ENCODE measurements around the gene BIK. TPM values are rescaled to one million over a fixed set of nuclear protein-coding genes. Genes with fewer than 3 reads are reported as not detected.
A peak's percentile ranks its signal among the peaks of the same experiment; 100 is the strongest.

Gene BIK
- total RNA-seq, 1 donor from 2014 or later: 1.7 TPM

- Mint-ChIP-seq H3K36me3 (ENCODE audit: insufficient read depth) (no peaks in the 10 kb centered on the region), H3K27ac (no peak overlapping the region), H3K27me3 (peaks cover 33% of the 10 kb centered on the region), H3K4me3 (ENCODE audit: low read depth) (no peak overlapping the region), H3K9me3 (ENCODE audit: low read depth) (no peaks in the 10 kb centered on the region), H3K4me1 (ENCODE audit: low read depth) (peaks cover 12% of the 10 kb centered on the region)
- no peak for DNase-seq (ENCODE audit: low spot score, unreplicated experiment)
- TF ChIP-seq CTCF (IDR thresholded peaks at IDR 0.05; ENCODE audit: unreplicated experiment): no peak
Observed at GRCh38 chr22:43106302-43106701, 4.2 kb upstream of the BIK start.

GRCh38 chr22:43109511-43109910, 1.0 kb upstream of the BIK start:
- peak overlapping the region; percentile 23 for H3K4me3 Mint-ChIP-seq (ENCODE audit: low read depth)
- peaks cover 52% of the 10 kb centered on the region for H3K27me3 Mint-ChIP-seq
- TF ChIP-seq CTCF (IDR thresholded peaks at IDR 0.05; ENCODE audit: unreplicated experiment): no peak
- H3K36me3 Mint-ChIP-seq (ENCODE audit: insufficient read depth): no peaks in the 10 kb centered on the region
- peaks cover 11% of the 10 kb centered on the region for H3K4me1 Mint-ChIP-seq (ENCODE audit: low read depth)
- no peak for DNase-seq (ENCODE audit: low spot score, unreplicated experiment)
- H3K27ac Mint-ChIP-seq: no peak overlapping the region
- no peaks in the 10 kb centered on the region for H3K9me3 Mint-ChIP-seq (ENCODE audit: low read depth)

GRCh38 chr22:43109921-43110443, 568 bp upstream of the BIK start:
- Mint-ChIP-seq H3K4me1 (ENCODE audit: low read depth) (peaks cover 13% of the 10 kb centered on the region), H3K36me3 (ENCODE audit: insufficient read depth) (no peaks in the 10 kb centered on the region), H3K9me3 (ENCODE audit: low read depth) (no peaks in the 10 kb centered on the region), H3K4me3 (ENCODE audit: low read depth) (peak overlapping the region; percentile 63), H3K27me3 (peaks cover 53% of the 10 kb centered on the region), H3K27ac (peak overlapping the region; percentile 81)
- no peak for TF ChIP-seq CTCF (IDR thresholded peaks at IDR 0.05; ENCODE audit: unreplicated experiment)
- no peak for DNase-seq (ENCODE audit: low spot score, unreplicated experiment)

GRCh38 chr22:43110927-43111623, 525 bp downstream of the BIK start:
- Mint-ChIP-seq H3K27ac (no peak overlapping the region), H3K4me3 (ENCODE audit: low read depth) (peak overlapping the region; percentile 65), H3K27me3 (peaks cover 52% of the 10 kb centered on the region), H3K9me3 (ENCODE audit: low read depth) (no peaks in the 10 kb centered on the region), H3K36me3 (ENCODE audit: insufficient read depth) (no peaks in the 10 kb centered on the region), H3K4me1 (ENCODE audit: low read depth) (peaks cover 14% of the 10 kb centered on the region)
- no peak for TF ChIP-seq CTCF (IDR thresholded peaks at IDR 0.05; ENCODE audit: unreplicated experiment)
- no peak for DNase-seq (ENCODE audit: low spot score, unreplicated experiment)

GRCh38 chr22:43113526-43114251, 3.1 kb downstream of the BIK start:
- Mint-ChIP-seq H3K9me3 (ENCODE audit: low read depth) (no peaks in the 10 kb centered on the region), H3K36me3 (ENCODE audit: insufficient read depth) (no peaks in the 10 kb centered on the region), H3K27ac (no peak overlapping the region), H3K27me3 (peaks cover 41% of the 10 kb centered on the region), H3K4me3 (ENCODE audit: low read depth) (peak overlapping the region; percentile 14), H3K4me1 (ENCODE audit: low read depth) (peaks cover 14% of the 10 kb centered on the region)
- no peak for TF ChIP-seq CTCF (IDR thresholded peaks at IDR 0.05; ENCODE audit: unreplicated experiment)
- no peak for DNase-seq (ENCODE audit: low spot score, unreplicated experiment)

Measured in progenitor cell of endocrine pancreas (in vitro differentiated cells).